Loucy (cell line): ENCODE measurements around the gene UBA7.
"Not testable (repeated sequence)": the region's sequence is repeated elsewhere in the genome, so short reads cannot be mapped to it uniquely, and the experiment has no call there.

Source experiments
- H2AFZ ChIP-seq: fragments of 200-600 bp; sonication (generic); 2 replicates; pipeline ENCODE4 v1.6.0; 2016; ENCODE audit warnings: antibody characterized with exemption, mild to moderate bottlenecking, low read length, moderate library complexity
- H3F3A ChIP-seq: fragments of 200-600 bp; 2 replicates; pipeline ENCODE4 v1.6.0; 2016; ENCODE audit warnings: antibody characterized with exemption, low read depth, mild to moderate bottlenecking
- H3K27me3 ChIP-seq: fragments of 200-600 bp; sonication (generic); 2 replicates; pipeline ENCODE4 v1.6.1; 2014; ENCODE audit warnings: low read length, mild to moderate bottlenecking; ENCODE audit not compliant: insufficient read depth, poor library complexity, severe bottlenecking
- H3K36me3 ChIP-seq: fragments of 200-600 bp; sonication (generic); 2 replicates; pipeline ENCODE4 v1.6.1; 2016; ENCODE audit warnings: low read length; ENCODE audit not compliant: insufficient read depth
- H3K4me1 ChIP-seq: fragments of 200-600 bp; sonication (generic); 2 replicates; pipeline ENCODE4 v1.5.1; 2014; ENCODE audit warnings: low read length, mild to moderate bottlenecking; ENCODE audit not compliant: insufficient read depth, poor library complexity, severe bottlenecking
- H3K4me2 ChIP-seq: fragments of 200-600 bp; sonication (generic); 2 replicates; pipeline ENCODE4 v1.6.0; 2014; ENCODE audit warnings: antibody characterized with exemption, low read length, low read depth, mild to moderate bottlenecking; ENCODE audit not compliant: poor library complexity, severe bottlenecking
- H3K4me3 ChIP-seq: fragments of 200-600 bp; sonication (generic); 2 replicates; pipeline ENCODE4 v1.5.1; 2014; ENCODE audit warnings: low read length, mild to moderate bottlenecking, mixed read lengths; ENCODE audit not compliant: poor library complexity, severe bottlenecking
- H3K79me2 ChIP-seq: fragments of 200-600 bp; sonication (generic); 2 replicates; pipeline ENCODE4 v1.6.1; 2014; ENCODE audit warnings: low read length; ENCODE audit not compliant: insufficient read depth
- H3K9ac ChIP-seq: fragments of 200-600 bp; sonication (generic); 2 replicates; pipeline ENCODE4 v1.6.0; 2014; ENCODE audit warnings: mild to moderate bottlenecking, low read depth, low read length, moderate library complexity; ENCODE audit not compliant: poor library complexity, severe bottlenecking
- H3K9me2 ChIP-seq: fragments of 200-600 bp; sonication (generic); replicated peaks from 2 replicates; pipeline ENCODE4 v1.6.1; 2016; ENCODE audit warnings: low read depth, low read length, mixed read lengths
- H3K9me3 ChIP-seq: fragments of 200-600 bp; sonication (generic); 2 replicates; pipeline ENCODE4 v1.6.1; 2014; ENCODE audit warnings: mild to moderate bottlenecking, antibody characterized with exemption, low read length, low read depth; ENCODE audit not compliant: insufficient read depth
- H4K20me1 ChIP-seq: fragments of 200-600 bp; sonication (generic); 2 replicates; pipeline ENCODE4 v1.6.0; 2014; ENCODE audit warnings: antibody characterized with exemption, low read length, mild to moderate bottlenecking; ENCODE audit not compliant: insufficient read depth, poor library complexity, severe bottlenecking
- CTCF ChIP-seq: fragments of 200-600 bp; sonication (generic); conservative IDR thresholded peaks from 2 replicates; pipeline ENCODE4 v1.5.1; 2014; ENCODE audit warnings: mild to moderate bottlenecking, antibody characterized with exemption, low read length
- EZH2phosphoT487 ChIP-seq: fragments of 200-600 bp; IDR thresholded peaks from 2 replicates; pipeline ENCODE4 v1.6.1; 2018; ENCODE audit warnings: antibody characterized with exemption, mild to moderate bottlenecking, moderate library complexity, borderline replicate concordance

Gene UBA7

DNA sequence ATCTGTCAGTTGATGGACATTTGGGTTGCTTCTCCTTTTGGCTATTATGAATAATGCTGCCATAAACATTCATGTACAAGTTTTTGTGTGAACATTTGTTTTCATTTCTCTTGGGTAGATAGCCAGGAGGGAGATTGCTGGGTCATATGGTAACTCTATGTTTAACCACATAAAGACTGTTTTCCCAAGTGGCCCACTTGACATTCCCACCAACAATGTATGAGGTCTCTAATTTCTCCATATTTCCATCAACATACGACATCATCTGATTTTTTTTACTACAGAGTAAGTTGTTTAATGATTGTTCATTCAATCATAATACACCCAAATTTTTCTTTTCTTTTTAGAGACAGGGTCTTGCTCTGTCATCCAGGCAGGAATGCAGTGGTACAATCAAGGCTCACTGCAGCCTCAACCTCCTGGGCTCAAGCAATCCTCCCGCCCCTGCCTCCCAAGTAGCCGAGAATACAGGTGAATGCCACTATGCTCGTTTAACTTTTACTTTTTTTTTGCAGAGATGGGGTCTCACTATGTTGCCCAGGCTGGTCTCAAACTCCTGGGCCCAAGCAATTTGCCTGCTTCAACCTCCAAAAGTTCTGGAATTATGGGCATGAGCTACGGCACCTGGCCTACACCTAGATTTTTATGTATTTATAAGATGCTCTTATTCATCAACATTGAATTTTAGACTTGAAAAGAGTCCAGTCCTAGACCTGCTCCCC, 34.2 kb downstream of the UBA7 start:
- Histone ChIP-seq H3K4me3 (no peak overlapping the region), H3K4me2 (peak overlapping the region; percentile 63), H3K4me1 (peaks cover 25% of the 10 kb centered on the region), H3K9me2 (no peaks in the 10 kb centered on the region), H3K79me2 (peaks cover 73% of the 10 kb centered on the region), H3K9ac (no peak overlapping the region), H3K27me3 (no peaks in the 10 kb centered on the region), H3K36me3 (no peaks in the 10 kb centered on the region), H2AFZ (no peak overlapping the region), H4K20me1 (no peaks in the 10 kb centered on the region), H3F3A (0 out of 2 replicates have a peak, but pooled peaks cover 3% of the 10 kb centered on the region), H3K9me3 (no peaks in the 10 kb centered on the region)
- TF ChIP-seq EZH2phosphoT487: no peak
- TF ChIP-seq CTCF: no peak

DNA sequence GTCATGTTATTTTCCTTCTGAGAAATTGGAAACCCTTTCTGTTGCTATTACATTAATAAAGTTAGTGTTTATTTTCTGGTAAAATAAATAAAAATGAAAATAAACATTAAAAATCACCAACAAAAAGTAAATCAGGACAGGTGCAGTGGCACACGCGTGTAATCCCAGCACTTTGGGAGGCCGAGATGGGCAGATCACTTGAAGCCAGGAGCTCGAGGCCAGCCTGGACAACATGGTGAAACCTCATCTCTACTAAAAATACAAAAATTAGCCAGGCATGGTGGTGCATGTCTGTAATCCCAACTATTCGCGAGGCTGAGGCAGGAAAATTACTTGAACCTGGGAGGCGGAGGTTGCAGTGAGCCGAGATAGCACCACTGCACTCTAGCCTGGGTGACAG, 37.7 kb downstream of the UBA7 start:
- not testable (repeated sequence) for H4K20me1 ChIP-seq, H3K9me2 ChIP-seq, H2AFZ ChIP-seq, H3K27me3 ChIP-seq, H3K9me3 ChIP-seq, H3K4me2 ChIP-seq, H3K4me3 ChIP-seq, H3K9ac ChIP-seq, H3F3A ChIP-seq, H3K36me3 ChIP-seq
- H3K4me1 ChIP-seq: peaks cover 20% of the 10 kb centered on the region
- peaks cover 67% of the 10 kb centered on the region for H3K79me2 ChIP-seq

GRCh38 chr3:49775538-49775937, 38.2 kb downstream of the UBA7 start:
- no peak overlapping the region for H2AFZ ChIP-seq
- no peaks in the 10 kb centered on the region for H3K9me3 ChIP-seq
- peaks cover 8% of the 10 kb centered on the region for H4K20me1 ChIP-seq
- H3K4me2 ChIP-seq: no peak overlapping the region
- TF ChIP-seq CTCF (no peak), EZH2phosphoT487 (no peak)
- H3K9ac ChIP-seq: no peak overlapping the region
- 0 out of 2 replicates have a peak, but pooled peaks cover 3% of the 10 kb centered on the region for H3F3A ChIP-seq
- peaks cover 17% of the 10 kb centered on the region for H3K4me1 ChIP-seq
- peaks cover 68% of the 10 kb centered on the region for H3K79me2 ChIP-seq
- H3K9me2 ChIP-seq: no peaks in the 10 kb centered on the region
- H3K36me3 ChIP-seq: no peaks in the 10 kb centered on the region
- H3K27me3 ChIP-seq: no peaks in the 10 kb centered on the region
- no peak overlapping the region for H3K4me3 ChIP-seq

- Histone ChIP-seq H3K4me1 (peaks cover 4% of the 10 kb centered on the region), H3K27me3 (no peaks in the 10 kb centered on the region), H3F3A (0 out of 2 replicates have a peak, but pooled peaks cover 3% of the 10 kb centered on the region), H3K4me2 (no peak overlapping the region), H4K20me1 (peaks cover 23% of the 10 kb centered on the region), H3K79me2 (peaks cover 71% of the 10 kb centered on the region), H3K4me3 (no peak overlapping the region), H3K9me2 (no peaks in the 10 kb centered on the region), H3K9me3 (no peaks in the 10 kb centered on the region), H3K9ac (no peak overlapping the region), H2AFZ (no peak overlapping the region), H3K36me3 (peaks cover 3% of the 10 kb centered on the region; the same call in 1 of the 2 replicates)
- TF ChIP-seq EZH2phosphoT487 (no peak), CTCF (no peak)
These were observed 41.0 kb downstream of the UBA7 start for GRCh38 chr3:49772703-49773102.
